PFSK-1 (cell line): ENCODE data around the gene ARID4B.

Source experiments
- FOXP2 ChIP-seq: optimal IDR thresholded peaks from 2 replicates; pipeline ENCODE3; 2011; ENCODE audit warnings: borderline replicate concordance, control low read depth, inconsistent platforms; ENCODE audit not compliant: insufficient read depth; ENCODE audit errors: extremely low read length, extremely low read depth
- POLR2AphosphoS5 ChIP-seq: IDR thresholded peaks from 2 replicates; pipeline ENCODE4 v1.6.1; 2012; ENCODE audit warnings: low read depth, mild to moderate bottlenecking, control low read depth, low read length, moderate library complexity
- SIN3A ChIP-seq: IDR thresholded peaks from 2 replicates; pipeline ENCODE4 v1.6.1; 2012; ENCODE audit warnings: mild to moderate bottlenecking, low read length, moderate library complexity, borderline replicate concordance; ENCODE audit not compliant: insufficient read depth
- TAF1 ChIP-seq: IDR thresholded peaks from 2 replicates; pipeline ENCODE4 v1.6.1; 2012; ENCODE audit warnings: low read length, control low read depth, borderline replicate concordance; ENCODE audit not compliant: insufficient read depth
- TF ChIP-seq, protein P1 (sequence below), 2 experiments: IDR thresholded peaks; 2 replicates each; pipeline versions ENCODE4 v1.6.1 to v1.8.0; 2011 to 2012; ENCODE audit warnings: low read depth in 2 of 2, low read length in 2 of 2, control low read depth in 1 of 2, inconsistent platforms in 1 of 2, mild to moderate bottlenecking in 1 of 2, moderate library complexity in 1 of 2; ENCODE audit not compliant: insufficient read depth in 1 of 2

ARID4B gene

GRCh38 chr1:235293322-235293942 is 34.5 kb downstream of the ARID4B start:
- TF ChIP-seq, protein P1, sequence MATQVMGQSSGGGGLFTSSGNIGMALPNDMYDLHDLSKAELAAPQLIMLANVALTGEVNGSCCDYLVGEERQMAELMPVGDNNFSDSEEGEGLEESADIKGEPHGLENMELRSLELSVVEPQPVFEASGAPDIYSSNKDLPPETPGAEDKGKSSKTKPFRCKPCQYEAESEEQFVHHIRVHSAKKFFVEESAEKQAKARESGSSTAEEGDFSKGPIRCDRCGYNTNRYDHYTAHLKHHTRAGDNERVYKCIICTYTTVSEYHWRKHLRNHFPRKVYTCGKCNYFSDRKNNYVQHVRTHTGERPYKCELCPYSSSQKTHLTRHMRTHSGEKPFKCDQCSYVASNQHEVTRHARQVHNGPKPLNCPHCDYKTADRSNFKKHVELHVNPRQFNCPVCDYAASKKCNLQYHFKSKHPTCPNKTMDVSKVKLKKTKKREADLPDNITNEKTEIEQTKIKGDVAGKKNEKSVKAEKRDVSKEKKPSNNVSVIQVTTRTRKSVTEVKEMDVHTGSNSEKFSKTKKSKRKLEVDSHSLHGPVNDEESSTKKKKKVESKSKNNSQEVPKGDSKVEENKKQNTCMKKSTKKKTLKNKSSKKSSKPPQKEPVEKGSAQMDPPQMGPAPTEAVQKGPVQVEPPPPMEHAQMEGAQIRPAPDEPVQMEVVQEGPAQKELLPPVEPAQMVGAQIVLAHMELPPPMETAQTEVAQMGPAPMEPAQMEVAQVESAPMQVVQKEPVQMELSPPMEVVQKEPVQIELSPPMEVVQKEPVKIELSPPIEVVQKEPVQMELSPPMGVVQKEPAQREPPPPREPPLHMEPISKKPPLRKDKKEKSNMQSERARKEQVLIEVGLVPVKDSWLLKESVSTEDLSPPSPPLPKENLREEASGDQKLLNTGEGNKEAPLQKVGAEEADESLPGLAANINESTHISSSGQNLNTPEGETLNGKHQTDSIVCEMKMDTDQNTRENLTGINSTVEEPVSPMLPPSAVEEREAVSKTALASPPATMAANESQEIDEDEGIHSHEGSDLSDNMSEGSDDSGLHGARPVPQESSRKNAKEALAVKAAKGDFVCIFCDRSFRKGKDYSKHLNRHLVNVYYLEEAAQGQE (IDR thresholded peaks at IDR 0.05; ENCODE audit: insufficient read depth in 1 of 2, low read depth in 2 of 2, low read length in 2 of 2): no peak
- no peak for TF ChIP-seq SIN3A
- TF ChIP-seq TAF1: no peak

- TF ChIP-seq TAF1 (no peak), FOXP2 (no peak)
These were observed 35.2 kb downstream of the ARID4B start for GRCh38 chr1:235292790-235293189.

DNA sequence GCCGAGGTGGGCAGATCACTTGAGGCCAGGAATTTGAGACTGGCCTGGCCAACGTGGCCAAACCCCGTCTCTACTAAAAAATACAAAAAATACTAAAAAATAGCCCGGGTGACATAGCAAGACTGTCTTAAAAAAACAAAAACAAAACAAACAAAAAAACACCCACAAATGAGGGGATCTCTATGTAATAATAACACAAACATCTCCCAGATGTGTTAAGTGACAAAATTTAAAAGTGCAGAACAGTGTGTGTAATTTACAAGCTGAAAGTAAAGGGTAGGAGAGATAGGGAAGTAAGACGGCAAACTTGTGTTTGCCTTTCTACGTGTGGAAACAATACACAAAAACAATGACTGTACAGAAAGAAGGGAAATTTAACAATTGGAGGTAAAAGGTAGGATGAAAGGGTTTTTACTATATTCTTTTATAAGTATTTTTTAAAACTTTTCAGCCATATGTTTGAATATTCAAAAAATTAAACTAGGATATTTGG is 36.3 kb downstream of the ARID4B start:
- TF ChIP-seq TAF1 (no peak), FOXP2 (no peak), SIN3A (no peak), POLR2AphosphoS5 (no peak)
- TF ChIP-seq, protein P1 (IDR thresholded peaks at IDR 0.05; ENCODE audit: insufficient read depth in 1 of 2, low read depth in 2 of 2, low read length in 2 of 2): no peak

- TF ChIP-seq POLR2AphosphoS5 (no peak), SIN3A (no peak), TAF1 (no peak), FOXP2 (no peak)
- TF ChIP-seq, protein P1 (IDR thresholded peaks at IDR 0.05; ENCODE audit: insufficient read depth in 1 of 2, low read depth in 2 of 2, low read length in 2 of 2): no peak
These were observed 37.1 kb downstream of the ARID4B start for GRCh38 chr1:235290740-235291502.

DNA sequence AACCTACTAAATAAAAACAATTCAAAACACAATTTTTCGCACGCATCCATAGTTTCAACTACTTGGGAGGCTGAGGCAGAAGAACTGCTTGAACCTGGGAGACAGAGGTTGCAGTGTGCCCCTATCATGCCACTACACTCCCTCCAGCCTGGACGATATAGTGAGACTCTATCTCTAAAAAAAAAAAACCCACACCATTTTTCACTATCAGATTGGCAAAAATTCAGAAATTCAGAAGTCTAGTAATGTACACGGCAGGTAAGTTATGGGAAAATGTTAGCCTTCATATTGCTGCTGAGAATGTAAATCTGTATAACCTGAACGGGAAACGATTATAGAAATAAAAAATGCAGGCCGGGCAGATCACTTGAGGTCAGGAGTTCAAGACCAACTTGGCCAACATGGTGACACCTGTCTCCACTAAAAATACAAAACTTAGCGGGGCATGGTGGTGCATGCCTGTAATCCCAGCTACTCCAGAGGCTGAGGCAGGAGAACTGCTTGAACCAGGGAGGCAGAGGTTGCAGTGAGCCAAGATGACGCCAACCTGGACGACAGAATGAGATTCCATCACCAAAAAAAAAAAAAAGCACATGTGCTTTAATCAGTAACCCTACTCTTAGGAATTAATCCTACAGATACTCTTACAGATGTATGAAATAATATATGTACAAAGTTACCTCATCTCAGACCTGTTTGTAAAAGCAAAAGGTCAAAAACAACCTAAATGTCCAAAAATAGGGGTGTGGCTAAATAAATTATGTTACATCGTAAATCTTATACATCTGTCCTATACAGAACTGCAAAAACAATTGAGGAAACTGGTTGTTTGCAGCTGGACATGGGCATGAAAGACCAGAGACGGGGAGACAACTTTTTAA is 37.9 kb downstream of the ARID4B start:
- TF ChIP-seq POLR2AphosphoS5 (no peak), FOXP2 (no peak), TAF1 (no peak)
- TF ChIP-seq, protein P1 (IDR thresholded peaks at IDR 0.05; ENCODE audit: insufficient read depth in 1 of 2, low read depth in 2 of 2, low read length in 2 of 2): no peak
